WERI-Rb-1 (cell line): Measurements from ENCODE around the gene TBXAS1.
"Not testable (repeated sequence)": the region's sequence is repeated elsewhere in the genome, so short reads cannot be mapped to it uniquely, and the experiment has no call there.

Source experiments
- DNase-seq: peaks from one replicate; pipeline ENCODE4 v3.0.0-alpha.2; 2020
- H3K27ac ChIP-seq: fragments of 250-450 bp; sonication (Bioruptor Pico); 2 replicates; pipeline ENCODE4 v1.5.1; 2020; ENCODE audit warnings: mild to moderate bottlenecking, moderate library complexity
- H3K27me3 ChIP-seq: fragments of 250-450 bp; sonication (Bioruptor Pico); 2 replicates; pipeline ENCODE4 v1.5.1; 2021; ENCODE audit warnings: mild to moderate bottlenecking, low read depth, moderate library complexity; ENCODE audit not compliant: insufficient read depth, severe bottlenecking
- H3K36me3 ChIP-seq: fragments of 250-450 bp; sonication (Bioruptor Pico); 2 replicates; pipeline ENCODE4 v1.5.1; 2020; ENCODE audit warnings: mild to moderate bottlenecking, moderate library complexity
- H3K4me3 ChIP-seq: 2 replicates; pipeline ENCODE4 v1.5.1; 2011; ENCODE audit warnings: low read depth, mild to moderate bottlenecking, control low read depth, low read length
- H3K9me3 ChIP-seq: fragments of 250-450 bp; sonication (Bioruptor Pico); 2 replicates; pipeline ENCODE4 v1.5.1; 2021; ENCODE audit warnings: mild to moderate bottlenecking, moderate library complexity; ENCODE audit not compliant: severe bottlenecking
- CTCF ChIP-seq: IDR thresholded peaks from 2 replicates; pipeline ENCODE4 v1.5.1; 2011; ENCODE audit warnings: low read depth, mild to moderate bottlenecking, control low read depth, inconsistent platforms, low read length

The TBXAS1 gene

GRCh38 chr7:139923090-139923489 lies 94.0 kb downstream of the TBXAS1 start:
- Histone ChIP-seq H3K36me3 (no peaks in the 10 kb centered on the region), H3K9me3 (no peaks in the 10 kb centered on the region), H3K27ac (no peak overlapping the region), H3K4me3 (no peak overlapping the region), H3K27me3 (no peaks in the 10 kb centered on the region)
- no peak for TF ChIP-seq CTCF
- no peak for DNase-seq

- H3K9me3 ChIP-seq, result no peaks in the 10 kb centered on the region
- no peak for TF ChIP-seq CTCF
- DNase-seq, result no peak
- no peaks in the 10 kb centered on the region for H3K36me3 ChIP-seq
- H3K27ac ChIP-seq, result no peak overlapping the region
- no peaks in the 10 kb centered on the region for H3K27me3 ChIP-seq
- H3K4me3 ChIP-seq, result no peak overlapping the region
Observed at GRCh38 chr7:139924461-139924860, 95.4 kb downstream of the TBXAS1 start.

GRCh38 chr7:139929221-139929620 lies 100.2 kb downstream of the TBXAS1 start:
- not testable (repeated sequence) for H3K4me3 ChIP-seq, H3K27ac ChIP-seq, H3K9me3 ChIP-seq, DNase-seq, H3K36me3 ChIP-seq, H3K27me3 ChIP-seq

- no peaks in the 10 kb centered on the region for H3K36me3 ChIP-seq
- H3K27ac ChIP-seq, result no peak overlapping the region
- H3K27me3 ChIP-seq, result no peaks in the 10 kb centered on the region
- no peak for TF ChIP-seq CTCF
- DNase-seq, result no peak
- H3K4me3 ChIP-seq, result no peak overlapping the region
- no peaks in the 10 kb centered on the region for H3K9me3 ChIP-seq
Observed at GRCh38 chr7:139930286-139930965, 101.4 kb downstream of the TBXAS1 start.

GRCh38 chr7:139931190-139931934 lies 102.3 kb downstream of the TBXAS1 start:
- TF ChIP-seq CTCF, result no peak
- Histone ChIP-seq H3K4me3 (no peak overlapping the region), H3K9me3 (no peaks in the 10 kb centered on the region), H3K27me3 (no peaks in the 10 kb centered on the region), H3K36me3 (no peaks in the 10 kb centered on the region), H3K27ac (no peak overlapping the region)
- no peak for DNase-seq

GRCh38 chr7:139932531-139932930 lies 103.5 kb downstream of the TBXAS1 start:
- no peak for DNase-seq
- TF ChIP-seq CTCF, result no peak
- H3K36me3 ChIP-seq, result no peaks in the 10 kb centered on the region

More at GRCh38 chr7:139932531-139932930, 103.5 kb downstream of the TBXAS1 start:
- H3K4me3 ChIP-seq, result no peak overlapping the region
- H3K27ac ChIP-seq, result no peak overlapping the region
- H3K9me3 ChIP-seq, result no peaks in the 10 kb centered on the region
- H3K27me3 ChIP-seq, result no peaks in the 10 kb centered on the region
